ENCODE results near the gene NUCB1.

Gene NUCB1

DNA sequence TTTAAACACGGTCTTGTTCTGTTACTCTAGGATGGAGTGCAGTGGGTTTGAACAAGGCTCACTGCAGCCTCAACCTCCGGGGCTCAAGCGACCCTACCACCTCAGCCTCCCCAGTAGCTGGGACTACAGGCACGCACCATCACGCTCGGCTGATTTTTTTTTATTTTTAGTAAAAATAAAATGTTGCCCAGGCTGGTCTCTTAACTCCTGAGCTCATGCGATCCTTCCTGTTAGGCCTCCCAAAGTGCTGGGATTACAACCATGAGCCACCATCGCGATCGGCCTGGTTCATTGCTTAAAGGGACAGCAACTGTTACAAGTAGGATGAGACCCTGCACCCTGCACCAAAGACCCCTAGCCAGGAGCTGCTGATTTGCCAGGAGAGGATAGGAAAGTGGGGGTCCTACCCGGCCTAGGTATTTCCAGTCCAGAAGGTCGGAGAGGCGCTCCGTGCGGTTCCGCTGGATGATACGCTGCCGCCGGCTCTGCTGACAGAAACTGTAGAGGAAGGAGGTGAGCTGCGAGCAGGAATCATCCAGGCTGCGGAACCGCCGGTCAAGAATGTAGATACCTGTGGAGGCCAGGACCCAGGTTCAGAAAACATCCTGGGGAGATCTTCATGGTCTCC lies 70.1 kb downstream of the NUCB1 start:
- TF ChIP-seq POLR2A (IDR thresholded peaks at IDR 0.05; ENCODE audit: low read depth, low read length): no peak
- no peak for FAIRE-seq
- no peak for DNase-seq (ENCODE audit: insufficient read length, low spot score)

DNA sequence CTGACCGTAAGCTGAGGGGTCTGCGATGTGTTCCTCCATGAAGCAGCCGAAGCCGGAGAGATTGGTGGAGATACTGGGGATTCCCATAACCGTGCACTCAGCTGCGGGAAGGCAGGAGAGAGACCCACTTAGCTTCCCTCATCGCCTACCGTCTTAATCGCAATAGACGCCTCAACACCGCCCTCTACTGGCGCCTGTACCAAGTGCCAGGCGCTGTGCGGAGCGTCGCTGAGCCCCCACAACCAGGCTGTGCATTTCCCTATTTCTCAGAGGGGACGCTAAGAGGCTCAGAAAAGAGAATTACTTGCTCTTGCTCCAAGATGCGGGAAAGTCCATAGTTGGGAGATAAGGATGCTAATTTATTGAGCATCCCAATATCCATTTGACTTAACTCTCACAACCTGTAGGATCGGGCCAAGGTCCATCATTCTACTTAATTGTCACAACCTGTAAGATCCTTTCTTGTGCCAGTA lies 70.8 kb downstream of the NUCB1 start:
- no peak for FAIRE-seq
- TF ChIP-seq POLR2A (IDR thresholded peaks at IDR 0.05; ENCODE audit: low read depth, low read length): no peak
- DNase-seq (ENCODE audit: insufficient read length, low spot score): no peak
